AG04449 (cell line): ENCODE data around the gene TAF6L.
"Not testable (repeated sequence)": the region's sequence is repeated elsewhere in the genome, so short reads cannot be mapped to it uniquely, and the experiment has no call there.

ENCODE experiments used
- CTCF ChIA-PET: fragments of 350-600 bp; formaldehyde crosslinking; extraction: SDS; loops from one replicate; lab custom pipeline; 2021; ENCODE audit warnings: antibody characterized with exemption; lab: Yijun Ruan, JAX
- POLR2A ChIA-PET: fragments of 400-600, 350-600 bp; formaldehyde crosslinking; extraction: SDS; loops from one replicate; lab custom pipeline; 2020; ENCODE audit warnings: antibody characterized with exemption, inconsistent platforms; lab: Yijun Ruan, JAX
- DNase-seq: peaks from one replicate; pipeline ENCODE4 v3.0.0-alpha.2; 2010; ENCODE audit warnings: low read depth, low spot score
- H3K4me3 ChIP-seq: 2 replicates; pipeline ENCODE4 v1.5.1; 2011; ENCODE audit warnings: low read depth, mild to moderate bottlenecking, control low read depth, low read length
- TF ChIP-seq, protein P1 (sequence below): IDR thresholded peaks from one replicate; pipeline ENCODE4 v1.5.1; 2011; ENCODE audit warnings: mild to moderate bottlenecking, moderate library complexity, low read length, control low read depth, inconsistent platforms; ENCODE audit not compliant: insufficient read depth; ENCODE audit errors: missing control alignments

Gene TAF6L

DNA sequence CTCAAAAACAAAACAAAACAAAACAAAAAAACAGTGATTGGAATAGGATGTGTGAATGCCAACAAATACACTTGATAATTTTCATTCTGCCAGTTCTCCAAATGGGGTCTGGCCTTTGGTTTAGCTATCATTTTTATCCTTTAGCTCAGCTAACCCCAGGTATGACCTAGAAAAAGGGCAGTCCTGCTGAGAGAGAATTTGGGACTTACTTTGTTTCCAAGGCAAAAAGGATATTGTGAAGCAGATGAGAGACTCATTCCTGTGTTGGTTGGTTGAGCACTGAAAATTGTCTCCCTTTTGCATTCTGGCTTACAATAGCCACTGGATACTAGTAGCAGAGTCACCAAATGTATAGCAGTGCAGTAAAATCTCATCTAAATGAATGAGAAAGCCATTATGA is 34.0 kb upstream of the TAF6L start:
- CTCF ChIA-PET: interaction anchor here (1.0 to 2.8 kb wide), 2 partner anchors 10 to 49 kb away, joined by 3 to 12 read pairs; partner anchors contain the start of gene HNRNPUL2

DNA sequence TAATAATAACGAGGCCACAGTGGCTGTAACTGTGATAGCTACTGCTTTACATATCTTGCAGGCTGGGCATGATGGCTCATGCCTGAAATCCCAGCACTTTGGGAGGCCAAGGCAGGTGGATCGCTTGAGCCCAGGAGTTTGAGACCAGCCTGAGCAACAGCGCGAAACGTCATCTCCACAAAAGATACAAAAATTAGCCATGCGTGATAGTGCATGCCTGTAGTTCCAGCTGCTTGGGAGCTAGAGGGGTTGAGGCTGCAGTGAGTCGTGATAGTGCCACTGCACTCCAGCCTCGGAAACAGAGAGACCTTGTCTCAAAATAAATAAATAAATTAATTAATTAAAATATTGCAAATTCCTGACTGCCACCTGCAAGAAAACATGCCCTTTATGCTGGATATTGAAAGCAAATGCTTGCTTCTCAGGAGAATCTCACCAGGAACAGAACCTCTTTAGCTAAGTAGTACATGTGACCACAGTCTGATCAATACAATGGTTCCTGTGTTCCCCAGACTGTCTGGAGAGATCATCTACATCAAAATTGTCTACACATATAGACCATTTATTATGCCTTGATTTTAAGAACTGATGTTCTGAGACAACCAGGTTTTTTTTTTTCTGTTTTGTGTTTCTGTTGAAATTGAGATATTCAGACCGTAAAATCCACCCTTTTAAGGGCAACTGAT is 23.6 kb upstream of the TAF6L start:
- POLR2A ChIA-PET: no interaction called here

More for the DNA sequence above, 34.0 kb upstream of the TAF6L start:
- POLR2A ChIA-PET: interaction anchor here (1.9 kb wide), 1 partner anchor 16 kb away, joined by 4 read pairs; the partner anchor contains the start of gene ZBTB3
- DNase-seq: no peak
- H3K4me3 ChIP-seq: no peak overlapping the region
- TF ChIP-seq, protein P1, sequence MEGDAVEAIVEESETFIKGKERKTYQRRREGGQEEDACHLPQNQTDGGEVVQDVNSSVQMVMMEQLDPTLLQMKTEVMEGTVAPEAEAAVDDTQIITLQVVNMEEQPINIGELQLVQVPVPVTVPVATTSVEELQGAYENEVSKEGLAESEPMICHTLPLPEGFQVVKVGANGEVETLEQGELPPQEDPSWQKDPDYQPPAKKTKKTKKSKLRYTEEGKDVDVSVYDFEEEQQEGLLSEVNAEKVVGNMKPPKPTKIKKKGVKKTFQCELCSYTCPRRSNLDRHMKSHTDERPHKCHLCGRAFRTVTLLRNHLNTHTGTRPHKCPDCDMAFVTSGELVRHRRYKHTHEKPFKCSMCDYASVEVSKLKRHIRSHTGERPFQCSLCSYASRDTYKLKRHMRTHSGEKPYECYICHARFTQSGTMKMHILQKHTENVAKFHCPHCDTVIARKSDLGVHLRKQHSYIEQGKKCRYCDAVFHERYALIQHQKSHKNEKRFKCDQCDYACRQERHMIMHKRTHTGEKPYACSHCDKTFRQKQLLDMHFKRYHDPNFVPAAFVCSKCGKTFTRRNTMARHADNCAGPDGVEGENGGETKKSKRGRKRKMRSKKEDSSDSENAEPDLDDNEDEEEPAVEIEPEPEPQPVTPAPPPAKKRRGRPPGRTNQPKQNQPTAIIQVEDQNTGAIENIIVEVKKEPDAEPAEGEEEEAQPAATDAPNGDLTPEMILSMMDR: no peak

DNA sequence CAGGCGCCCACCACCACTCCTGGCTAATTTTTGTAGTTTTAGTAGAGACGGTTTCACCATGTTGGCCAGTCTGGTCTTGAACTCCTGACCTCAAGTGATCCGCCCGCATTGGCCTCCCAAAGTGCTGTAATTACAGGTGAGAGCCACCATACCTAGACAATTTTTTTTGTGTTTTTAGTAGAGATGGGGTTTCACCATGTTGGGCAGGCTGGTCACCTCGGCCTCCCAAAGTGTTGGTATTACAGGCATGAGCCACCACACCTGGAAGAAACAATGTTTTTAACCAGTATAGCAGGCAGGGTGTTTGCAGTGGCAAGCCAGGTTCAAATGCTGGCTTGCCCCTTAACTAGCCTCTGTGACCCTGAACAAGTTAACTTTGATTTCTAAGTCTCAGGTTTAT is 21.3 kb upstream of the TAF6L start:
- H3K4me3 ChIP-seq, POLR2A ChIA-PET, DNase-seq: not testable (repeated sequence)
- CTCF ChIA-PET: interaction anchor here (1.0 to 1.2 kb wide), 2 partner anchors 36 to 38 kb away, joined by 3 to 4 read pairs; partner anchors contain the start of gene TMEM179B

More for the DNA sequence above, 23.6 kb upstream of the TAF6L start:
- TF ChIP-seq, protein P1: no peak
- no peak for DNase-seq
- CTCF ChIA-PET: no interaction called here
- H3K4me3 ChIP-seq: no peak overlapping the region

DNA sequence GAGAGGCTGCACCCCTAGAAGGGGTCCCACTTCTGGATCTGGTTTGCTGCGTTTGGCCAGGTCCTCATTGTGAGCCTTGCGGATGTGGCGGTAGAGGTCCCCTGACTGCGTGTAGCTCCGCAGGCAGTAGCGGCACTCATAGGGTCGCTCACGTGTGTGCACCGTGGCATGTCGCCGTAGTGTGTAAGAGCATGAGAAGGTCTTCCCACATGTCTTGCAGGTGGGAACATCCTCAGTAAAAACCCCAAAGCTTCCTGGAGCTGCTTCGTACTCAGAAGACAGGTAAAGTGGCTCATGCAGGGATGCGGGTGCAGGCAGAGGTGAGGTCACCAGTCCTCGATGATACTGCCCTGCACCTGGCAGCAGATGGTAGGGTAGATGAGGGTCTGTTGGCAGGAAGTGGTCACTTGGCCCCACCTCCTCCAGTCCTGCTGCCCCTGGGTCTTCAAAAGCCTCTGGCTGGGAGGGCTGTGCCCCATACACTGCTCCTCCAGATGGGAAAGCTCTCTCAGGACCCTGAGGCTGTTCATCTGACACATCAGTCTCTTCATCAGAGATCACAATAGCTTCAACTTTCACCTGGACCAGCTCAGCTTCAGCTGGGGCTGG is 18.9 kb upstream of the TAF6L start:
- POLR2A ChIA-PET: interaction anchor here (1.0 to 2.5 kb wide), 3 partner anchors 25 to 87 kb away, joined by 3 to 18 read pairs (median 14); partner anchors contain the start of genes HNRNPUL2 and TMEM179B
- DNase-seq: no peak
- H3K4me3 ChIP-seq: no peak overlapping the region
- CTCF ChIA-PET: no interaction called here
- TF ChIP-seq, protein P1: no peak

DNA sequence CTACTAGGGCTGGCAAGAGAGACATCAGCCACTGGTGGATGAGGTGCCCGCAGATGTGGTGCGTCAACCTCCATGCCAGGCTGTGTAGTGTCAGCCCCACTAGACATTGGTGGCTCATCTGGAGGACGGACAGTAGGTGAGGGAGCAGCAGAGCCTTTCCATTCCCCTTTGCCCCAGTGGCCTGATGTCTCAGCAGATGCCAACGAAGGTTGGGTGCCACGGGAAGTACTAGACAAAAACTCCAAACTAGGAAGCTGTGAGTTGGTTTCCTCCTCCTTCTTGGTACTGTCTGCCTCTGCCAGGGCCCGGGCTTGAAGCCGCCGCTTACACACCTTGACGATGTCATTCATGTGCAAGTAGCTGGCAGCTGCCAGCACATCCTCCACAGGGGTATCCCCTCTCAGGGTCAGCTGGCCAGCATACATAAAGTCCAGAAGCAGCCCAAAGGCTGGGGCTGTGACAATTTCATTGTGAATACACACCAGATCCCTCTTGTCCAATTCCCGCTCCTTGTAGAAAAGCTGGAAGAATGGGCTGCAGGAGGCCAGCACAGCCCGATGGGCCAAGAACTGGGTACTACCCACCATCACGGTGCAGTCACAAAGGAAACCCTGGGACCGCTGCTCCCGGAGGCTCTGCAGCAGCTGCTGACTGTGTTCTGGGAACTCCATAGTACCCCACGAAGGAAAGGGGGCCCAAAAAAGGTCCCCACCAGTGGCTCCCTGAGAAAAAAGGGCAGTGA is 18.0 kb upstream of the TAF6L start:
- TF ChIP-seq, protein P1: no peak
- CTCF ChIA-PET: interaction anchor here (0.8 to 2.4 kb wide), 11 partner anchors 8 to 210 kb away, joined by 3 to 17 read pairs (median 3); partner anchors contain the start of genes POLR2G, TAF6L and TMEM179B
- POLR2A ChIA-PET: interaction anchor here (0.9 to 2.5 kb wide), 15 partner anchors 9 to 180 kb away, joined by 3 to 18 read pairs (median 5); partner anchors contain the start of genes BSCL2, EEF1G, GNG3 and HNRNPUL2
- peak overlapping the region; percentile 73 for H3K4me3 ChIP-seq
- DNase-seq: no peak
